Caco-2 (cell line): ENCODE measurements around the gene MCC. TPM values are rescaled to one million over a fixed set of nuclear protein-coding genes. Genes with fewer than 3 reads are reported as not detected.

Source experiments
- BruUV-seq: library from RNA; stranded (reverse); fragments of 400-500 nt; replicated peaks from 2 replicates; lab custom pipeline; 2021; lab: Mats Ljungman, UMichigan
- CTCF ChIA-PET: fragments of 300-600 bp; sonication (Branson Sonifier 250); formaldehyde crosslinking; loops from one replicate; lab custom pipeline; 2022; ENCODE audit warnings: antibody characterized with exemption; lab: Charles Lee
- POLR2A ChIA-PET: fragments of 300-600 bp; sonication (Branson Sonifier 250); formaldehyde crosslinking; loops from one replicate; lab custom pipeline; 2022; ENCODE audit warnings: antibody characterized with exemption; lab: Charles Lee
- DNase-seq, 2 experiments: peaks; one replicate each; pipeline versions ENCODE4 v3.0.0 to v3.0.0-alpha.2; 2020 to 2022
- H3K27me3 ChIP-seq: replicated peaks from 2 replicates; pipeline ENCODE4 v1.6.0; 2011; ENCODE audit warnings: low read length; ENCODE audit not compliant: control insufficient read depth, insufficient read depth
- H3K36me3 ChIP-seq: 2 replicates; pipeline ENCODE4 v1.5.1; 2011; ENCODE audit warnings: low read length; ENCODE audit not compliant: control insufficient read depth, insufficient read depth
- H3K4me1 ChIP-seq: fragments of 250-450 bp; sonication (Bioruptor Pico); 2 replicates; pipeline ENCODE4 v1.5.1; 2020; ENCODE audit warnings: mild to moderate bottlenecking
- H3K4me3 ChIP-seq: 2 replicates; pipeline ENCODE4 v1.5.1; 2011; ENCODE audit warnings: low read depth, mild to moderate bottlenecking, control low read depth, low read length
- H3K9me3 ChIP-seq: fragments of 250-450 bp; sonication (Bioruptor Pico); 2 replicates; pipeline ENCODE4 v1.5.1; 2020; ENCODE audit warnings: mild to moderate bottlenecking, moderate library complexity
- H3K27ac Mint-ChIP-seq: one replicate; pipeline ENCODE4 v1.8.0; 2022; ENCODE audit warnings: mixed read lengths; ENCODE audit not compliant: unreplicated experiment
- H3K27me3 Mint-ChIP-seq: one replicate; pipeline ENCODE4 v1.8.0; 2022; ENCODE audit warnings: mixed read lengths; ENCODE audit not compliant: insufficient read depth, unreplicated experiment
- H3K36me3 Mint-ChIP-seq: one replicate; pipeline ENCODE4 v1.8.0; 2022; ENCODE audit warnings: mild to moderate bottlenecking, mixed read lengths; ENCODE audit not compliant: insufficient read depth, unreplicated experiment
- H3K4me1 Mint-ChIP-seq: one replicate; pipeline ENCODE4 v1.8.0; 2022; ENCODE audit warnings: low read depth, mixed read lengths; ENCODE audit not compliant: unreplicated experiment
- H3K4me3 Mint-ChIP-seq: one replicate; pipeline ENCODE4 v1.8.0; 2022; ENCODE audit warnings: mild to moderate bottlenecking, moderate library complexity, mixed read lengths; ENCODE audit not compliant: unreplicated experiment
- H3K9me3 Mint-ChIP-seq: one replicate; pipeline ENCODE4 v1.8.0; 2022; ENCODE audit warnings: mixed read lengths; ENCODE audit not compliant: unreplicated experiment
- intact Hi-C: fragments of 100-400 bp; cut with micrococcal nuclease; formaldehyde crosslinking; loops from one replicate; pipeline ENCODE4 v1.10.0; 2022; ENCODE audit not compliant: unreplicated experiment
- total RNA-seq: library from RNA; stranded (reverse); gene quantifications from 2 replicates; pipeline ENCODE4 v1.2.3, GENCODE V29; 2022
- TF ChIP-seq, protein P1 (sequence below), 2 experiments: fragments of 200-600 bp in 1 of 2; IDR thresholded peaks; 1 replicate in 1 of 2; 2 replicates in 1 of 2; pipeline versions ENCODE4 v1.5.1 to v1.8.0; 2011 to 2022; ENCODE audit warnings: antibody characterized with exemption in 1 of 2, control low read depth in 1 of 2, inconsistent platforms in 1 of 2, low read depth in 1 of 2, low read length in 1 of 2, mild to moderate bottlenecking in 1 of 2, moderate library complexity in 1 of 2; ENCODE audit not compliant: insufficient read depth in 1 of 2, severe bottlenecking in 1 of 2, unreplicated experiment in 1 of 2

MCC gene
- total RNA-seq, 1 experiment from 2014 or later, result 0.09 TPM

DNA sequence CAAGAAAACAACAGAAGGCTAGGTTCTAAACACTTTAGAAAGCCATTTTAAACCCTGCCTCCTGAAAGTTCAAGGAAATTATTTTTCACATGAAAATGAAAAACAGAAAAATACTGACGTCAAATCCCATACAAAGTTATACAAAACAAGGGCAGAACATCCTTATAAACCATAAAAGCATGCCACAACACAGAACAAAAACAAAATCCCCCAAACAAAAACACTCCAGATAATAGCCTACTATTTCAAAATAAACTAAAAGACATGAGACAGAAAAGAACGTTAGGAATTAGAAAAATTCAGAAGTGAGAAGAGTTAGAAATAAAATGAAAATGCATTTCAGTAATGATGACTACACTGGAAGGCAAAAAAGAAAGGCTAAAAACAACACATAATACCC, 338.0 kb downstream of the MCC start:
- Mint-ChIP-seq H3K27me3 (peaks cover 20% of the 10 kb centered on the region), H3K4me1 (no peaks in the 10 kb centered on the region), H3K4me3 (no peak overlapping the region), H3K36me3 (no peaks in the 10 kb centered on the region), H3K27ac (no peak overlapping the region), H3K9me3 (no peaks in the 10 kb centered on the region)
- Histone ChIP-seq H3K36me3 (no peaks in the 10 kb centered on the region), H3K9me3 (no peaks in the 10 kb centered on the region), H3K4me1 (no peaks in the 10 kb centered on the region), H3K4me3 (no peak overlapping the region), H3K27me3 (no peaks in the 10 kb centered on the region; the same call in 1 of the 2 replicates)
- ChIA-PET POLR2A (no interaction called here), CTCF (no interaction called here)
- DNase-seq, result no peak
- intact Hi-C loops, result no loop called here
- no TSS peak for BruUV-seq
- TF ChIP-seq, protein P1, sequence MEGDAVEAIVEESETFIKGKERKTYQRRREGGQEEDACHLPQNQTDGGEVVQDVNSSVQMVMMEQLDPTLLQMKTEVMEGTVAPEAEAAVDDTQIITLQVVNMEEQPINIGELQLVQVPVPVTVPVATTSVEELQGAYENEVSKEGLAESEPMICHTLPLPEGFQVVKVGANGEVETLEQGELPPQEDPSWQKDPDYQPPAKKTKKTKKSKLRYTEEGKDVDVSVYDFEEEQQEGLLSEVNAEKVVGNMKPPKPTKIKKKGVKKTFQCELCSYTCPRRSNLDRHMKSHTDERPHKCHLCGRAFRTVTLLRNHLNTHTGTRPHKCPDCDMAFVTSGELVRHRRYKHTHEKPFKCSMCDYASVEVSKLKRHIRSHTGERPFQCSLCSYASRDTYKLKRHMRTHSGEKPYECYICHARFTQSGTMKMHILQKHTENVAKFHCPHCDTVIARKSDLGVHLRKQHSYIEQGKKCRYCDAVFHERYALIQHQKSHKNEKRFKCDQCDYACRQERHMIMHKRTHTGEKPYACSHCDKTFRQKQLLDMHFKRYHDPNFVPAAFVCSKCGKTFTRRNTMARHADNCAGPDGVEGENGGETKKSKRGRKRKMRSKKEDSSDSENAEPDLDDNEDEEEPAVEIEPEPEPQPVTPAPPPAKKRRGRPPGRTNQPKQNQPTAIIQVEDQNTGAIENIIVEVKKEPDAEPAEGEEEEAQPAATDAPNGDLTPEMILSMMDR (IDR thresholded peaks at IDR 0.05; ENCODE audit: insufficient read depth in 1 of 2, low read depth in 1 of 2, low read length in 1 of 2, severe bottlenecking in 1 of 2, unreplicated experiment in 1 of 2), result no peak

DNA sequence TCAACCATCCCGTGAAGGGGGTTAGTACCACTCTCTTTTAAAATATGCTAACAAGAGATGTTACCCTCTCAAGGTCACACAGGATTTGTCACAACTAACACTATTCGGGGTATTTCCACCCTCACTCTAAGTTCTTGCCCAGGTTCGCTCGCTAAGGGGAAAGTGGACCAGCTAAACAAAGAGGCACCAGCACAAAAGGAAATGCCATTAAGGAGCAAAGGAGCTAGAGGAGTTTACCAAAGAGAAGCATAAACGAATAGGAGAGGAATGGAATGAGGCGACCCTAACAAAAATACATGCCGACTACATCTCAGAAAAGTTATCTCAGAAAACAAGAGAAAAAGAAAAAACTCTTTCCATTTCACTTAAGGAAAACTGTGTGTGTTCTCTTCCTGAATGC, 340.7 kb downstream of the MCC start:
- no peaks in the 10 kb centered on the region for H3K36me3 ChIP-seq
- TF ChIP-seq, protein P1 (IDR thresholded peaks at IDR 0.05; ENCODE audit: insufficient read depth in 1 of 2, low read depth in 1 of 2, low read length in 1 of 2, severe bottlenecking in 1 of 2, unreplicated experiment in 1 of 2), result no peak
- H3K27me3 Mint-ChIP-seq, result peaks cover 25% of the 10 kb centered on the region
- no peaks in the 10 kb centered on the region; the same call in 1 of the 2 replicates for H3K27me3 ChIP-seq
- H3K4me1 ChIP-seq, result no peaks in the 10 kb centered on the region
- H3K9me3 ChIP-seq, result no peaks in the 10 kb centered on the region
- no peak overlapping the region for H3K4me3 Mint-ChIP-seq
- ChIA-PET POLR2A (no interaction called here), CTCF (interaction anchor here (0.5 kb wide), 1 partner anchor 448 kb away, joined by 4 read pairs; no protein-coding TSS in a partner anchor)
- no peak overlapping the region for H3K4me3 ChIP-seq
- H3K9me3 Mint-ChIP-seq, result no peaks in the 10 kb centered on the region
- no peak overlapping the region for H3K27ac Mint-ChIP-seq
- no peaks in the 10 kb centered on the region for H3K4me1 Mint-ChIP-seq
- H3K36me3 Mint-ChIP-seq, result no peaks in the 10 kb centered on the region
- intact Hi-C loops, result no loop called here
- BruUV-seq, result no TSS peak
- no peak for DNase-seq

DNA sequence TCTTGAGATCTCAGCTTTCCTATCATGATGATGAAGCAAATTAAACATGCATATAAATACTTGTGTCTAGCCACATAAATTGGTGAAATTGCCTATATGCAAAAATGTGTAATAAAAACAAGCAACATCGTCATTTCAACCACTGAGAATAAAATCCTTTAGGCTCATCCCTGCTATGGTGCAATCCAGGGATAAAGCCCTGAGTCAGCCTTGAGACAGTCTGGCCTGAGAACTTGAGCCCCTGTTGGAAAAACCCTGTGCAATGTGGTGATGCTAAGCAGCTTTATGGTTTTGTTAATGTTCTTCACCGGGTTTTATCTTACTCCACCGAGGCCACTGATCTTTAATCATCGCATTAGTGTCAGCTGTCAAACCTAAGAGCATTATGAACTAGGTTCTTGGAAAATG, 341.1 kb downstream of the MCC start:
- no TSS peak for BruUV-seq
- ChIA-PET CTCF (interaction anchor here (0.5 kb wide), 1 partner anchor 449 kb away, joined by 4 read pairs; no protein-coding TSS in a partner anchor), POLR2A (no interaction called here)
- Mint-ChIP-seq H3K4me1 (no peaks in the 10 kb centered on the region), H3K4me3 (no peak overlapping the region), H3K9me3 (no peaks in the 10 kb centered on the region), H3K27me3 (peaks cover 25% of the 10 kb centered on the region), H3K27ac (no peak overlapping the region), H3K36me3 (no peaks in the 10 kb centered on the region)
- Histone ChIP-seq H3K4me1 (no peaks in the 10 kb centered on the region), H3K27me3 (no peaks in the 10 kb centered on the region; the same call in 1 of the 2 replicates), H3K9me3 (no peaks in the 10 kb centered on the region), H3K36me3 (no peaks in the 10 kb centered on the region), H3K4me3 (no peak overlapping the region)
- intact Hi-C loops, result no loop called here
- no peak for DNase-seq
- TF ChIP-seq, protein P1 (IDR thresholded peaks at IDR 0.05; ENCODE audit: insufficient read depth in 1 of 2, low read depth in 1 of 2, low read length in 1 of 2, severe bottlenecking in 1 of 2, unreplicated experiment in 1 of 2), result no peak
